Urothelium cell line (cell line): ENCODE results near the gene FHOD3.
A peak's percentile ranks its signal among the peaks of the same experiment; 100 is the strongest.
"Not testable (repeated sequence)": the region's sequence is repeated elsewhere in the genome, so short reads cannot be mapped to it uniquely, and the experiment has no call there.

Experiments used
- DNase-seq: peaks from one replicate; pipeline ENCODE4 v3.0.0; 2011; ENCODE audit warnings: low spot score, mixed read lengths
- FAIRE-seq: peaks from 2 replicates; lab custom pipeline; 2011; peaks lifted over from hg19 to GRCh38; lab: Jason Lieb, UNC

FHOD3 gene

GRCh38 chr18:36717422-36718110, 420.1 kb downstream of the FHOD3 start:
- no peak for DNase-seq

GRCh38 chr18:36718705-36719328, 421.3 kb downstream of the FHOD3 start:
- FAIRE-seq (no peak), DNase-seq (no peak)

More at GRCh38 chr18:36717422-36718110, 420.1 kb downstream of the FHOD3 start:
- FAIRE-seq = no peak

GRCh38 chr18:36719630-36720029, 422.1 kb downstream of the FHOD3 start:
- DNase-seq (no peak), FAIRE-seq (no peak)

GRCh38 chr18:36721351-36721750, 423.8 kb downstream of the FHOD3 start:
- not testable (repeated sequence) for DNase-seq, FAIRE-seq

- DNase-seq (no peak), FAIRE-seq (no peak)
Measured at GRCh38 chr18:36724169-36724568, 426.7 kb downstream of the FHOD3 start.

GRCh38 chr18:36724591-36725001, 427.1 kb downstream of the FHOD3 start:
- FAIRE-seq (no peak), DNase-seq (no peak)

GRCh38 chr18:36728345-36728744, 430.8 kb downstream of the FHOD3 start:
- no peak for DNase-seq
- no peak for FAIRE-seq

- no peak for DNase-seq
- no peak for FAIRE-seq
Measured at GRCh38 chr18:36729197-36729596, 431.7 kb downstream of the FHOD3 start.

GRCh38 chr18:36732264-36732663, 434.8 kb downstream of the FHOD3 start:
- no peak for FAIRE-seq
- no peak for DNase-seq

GRCh38 chr18:36733150-36733549, 435.6 kb downstream of the FHOD3 start:
- DNase-seq = no peak
- FAIRE-seq = no peak

GRCh38 chr18:36734596-36734995, 437.1 kb downstream of the FHOD3 start:
- DNase-seq = no peak

GRCh38 chr18:36735130-36735529, 437.6 kb downstream of the FHOD3 start:
- FAIRE-seq (no peak), DNase-seq (no peak)

More at GRCh38 chr18:36734596-36734995, 437.1 kb downstream of the FHOD3 start:
- no peak for FAIRE-seq

GRCh38 chr18:36736094-36736493, 438.6 kb downstream of the FHOD3 start:
- no peak for FAIRE-seq
- DNase-seq = no peak

- DNase-seq = no peak
- FAIRE-seq = no peak
Measured at GRCh38 chr18:36737316-36737715, 439.8 kb downstream of the FHOD3 start.

- FAIRE-seq = no peak
Measured at GRCh38 chr18:36744261-36744876, 446.9 kb downstream of the FHOD3 start.

GRCh38 chr18:36745219-36745975, 447.9 kb downstream of the FHOD3 start:
- FAIRE-seq (no peak), DNase-seq (no peak)

More at GRCh38 chr18:36744261-36744876, 446.9 kb downstream of the FHOD3 start:
- DNase-seq = no peak

- DNase-seq (no peak), FAIRE-seq (no peak)
Measured at GRCh38 chr18:36752929-36753865, 455.7 kb downstream of the FHOD3 start.

GRCh38 chr18:36756242-36756641, 458.7 kb downstream of the FHOD3 start:
- FAIRE-seq (no peak), DNase-seq (no peak)

- DNase-seq = peak; percentile 40
- no peak for FAIRE-seq
Measured at GRCh38 chr18:36757081-36757480, 459.6 kb downstream of the FHOD3 start.

- FAIRE-seq (no peak), DNase-seq (no peak)
Measured at GRCh38 chr18:36757991-36758390, 460.5 kb downstream of the FHOD3 start.
